Testis (tissue), 2 donors: ENCODE measurements around the gene CCT3.

Experiments used
- CTCF ChIP-seq, 3 experiments: fragments of 450-650 bp in 2 of 3; fragments of 200-600 bp in 1 of 3; sonication (generic) in 1 of 3; IDR thresholded peaks; one replicate each; pipeline ENCODE4 v1.5.1; 2016 to 2019; ENCODE audit warnings: antibody characterized with exemption in 3 of 3, mild to moderate bottlenecking in 2 of 3, moderate library complexity in 1 of 3
- POLR2A ChIP-seq: fragments of 450-650 bp; IDR thresholded peaks from one replicate; pipeline ENCODE4 v1.6.1; 2017; ENCODE audit warnings: antibody characterized with exemption, mild to moderate bottlenecking, moderate library complexity

GRCh38 chr1:156276966-156277381 lies 61.1 kb downstream of the CCT3 start:
- TF ChIP-seq CTCF (IDR thresholded peaks at IDR 0.05) (no peak), POLR2A (no peak)
